H1 (cell line): ENCODE data around the gene ARHGAP10. TPM values are rescaled to one million over a fixed set of nuclear protein-coding genes. Genes with fewer than 3 reads are reported as not detected.

Experiments used
- CTCF ChIA-PET: fragments of 300-600 bp; sonication (Branson Sonifier 250); formaldehyde crosslinking; loops from one replicate; lab custom pipeline; 2021; ENCODE audit not compliant: partially characterized antibody; lab: Charles Lee
- POLR2A ChIA-PET: fragments of 300-600 bp; sonication (Branson Sonifier 250); formaldehyde crosslinking; loops from one replicate; lab custom pipeline; 2021; ENCODE audit warnings: inconsistent platforms; ENCODE audit not compliant: partially characterized antibody; lab: Charles Lee
- DNase-seq, 2 experiments: peaks; one replicate each; pipeline versions ENCODE4 v3.0.0 to v3.0.0-alpha.2; 2010 to 2022; ENCODE audit warnings: low spot score in 2 of 2, low read depth in 1 of 2, mixed read lengths in 1 of 2
- FAIRE-seq: peaks from 2 replicates; lab custom pipeline; 2011; peaks lifted over from hg19 to GRCh38; lab: Jason Lieb, UNC
- H2AFZ ChIP-seq: 2 replicates; pipeline ENCODE4 v1.8.1; 2012; ENCODE audit warnings: low read length, inconsistent platforms
- H2AK5ac ChIP-seq: 2 replicates; pipeline ENCODE4 v1.6.1; 2013; ENCODE audit warnings: low read depth, low read length
- H2BK120ac ChIP-seq: replicated peaks from 2 replicates; pipeline ENCODE3; 2013; ENCODE audit warnings: low read depth, low read length, inconsistent platforms
- H2BK12ac ChIP-seq: 2 replicates; pipeline ENCODE4 v1.6.1; 2013; ENCODE audit warnings: low read depth, low read length
- H2BK15ac ChIP-seq: 2 replicates; pipeline ENCODE4 v1.6.1; 2013; ENCODE audit warnings: low read length
- H2BK20ac ChIP-seq: 2 replicates; pipeline ENCODE4 v1.6.1; 2013; ENCODE audit warnings: low read length
- H2BK5ac ChIP-seq: 2 replicates; pipeline ENCODE4 v1.6.1; 2013; ENCODE audit warnings: low read depth, low read length
- H3K14ac ChIP-seq: 2 replicates; pipeline ENCODE4 v1.6.1; 2013; ENCODE audit warnings: inconsistent platforms; ENCODE audit not compliant: insufficient read length
- H3K18ac ChIP-seq: 2 replicates; pipeline ENCODE4 v1.6.1; 2013; ENCODE audit warnings: low read length; ENCODE audit errors: extremely low read depth
- H3K23ac ChIP-seq: 2 replicates; pipeline ENCODE4 v1.6.1; 2013; ENCODE audit warnings: inconsistent platforms; ENCODE audit not compliant: insufficient read length
- H3K23me2 ChIP-seq: 2 replicates; pipeline ENCODE4 v1.6.1; 2013; ENCODE audit warnings: low read depth, low read length
- H3K27ac ChIP-seq: 2 replicates; pipeline ENCODE4 v1.6.1; 2011; ENCODE audit warnings: low read depth, low read length, inconsistent platforms
- H3K27me3 ChIP-seq, 4 experiments: replicated peaks in 1 of 4; 1 replicate in 1 of 4; 2 replicates in 3 of 4; pipeline versions ENCODE4 v1.6.1 to v1.8.1; 2011 to 2013; ENCODE audit warnings: low read length in 3 of 4, mild to moderate bottlenecking in 3 of 4, inconsistent platforms in 2 of 4, mixed read lengths in 2 of 4, moderate library complexity in 1 of 4; ENCODE audit not compliant: control insufficient read depth in 3 of 4, insufficient read depth in 3 of 4; ENCODE audit errors: extremely low read depth in 1 of 4
- H3K36me3 ChIP-seq, 4 experiments: 2 replicates each; pipeline versions ENCODE4 v1.6.1 to v1.8.1; 2011 to 2013; ENCODE audit warnings: mild to moderate bottlenecking in 4 of 4, low read length in 3 of 4, moderate library complexity in 2 of 4, control low read depth in 1 of 4, inconsistent platforms in 1 of 4; ENCODE audit not compliant: insufficient read depth in 4 of 4, control insufficient read depth in 2 of 4
- H3K4ac ChIP-seq: replicated peaks from 2 replicates; pipeline ENCODE3; 2013; ENCODE audit warnings: low read length, low read depth, mixed read lengths, inconsistent platforms; ENCODE audit not compliant: insufficient read length
- H3K4me1 ChIP-seq, 4 experiments: replicated peaks in 1 of 4; 1 replicate in 1 of 4; 2 replicates in 3 of 4; pipeline versions ENCODE4 v1.6.1 to v1.8.1; 2011 to 2013; ENCODE audit warnings: low read length in 3 of 4, inconsistent platforms in 2 of 4, mixed read lengths in 1 of 4; ENCODE audit not compliant: insufficient read depth in 4 of 4, control insufficient read depth in 3 of 4
- H3K4me2 ChIP-seq, 2 experiments: 2 replicates each; pipeline versions ENCODE4 v1.6.1 to v1.8.1; 2011 to 2013; ENCODE audit warnings: low read depth in 2 of 2, low read length in 2 of 2, control low read depth in 1 of 2, inconsistent platforms in 1 of 2, mild to moderate bottlenecking in 1 of 2; ENCODE audit not compliant: insufficient read depth in 1 of 2
- H3K4me3 ChIP-seq, 4 experiments: fragments of 200-600, 300-600 bp in 1 of 4; sonication (generic), shearing (Covaris generic), sonication (Bioruptor Twin) in 1 of 4; 2 replicates each; pipeline versions ENCODE4 v1.5.1 to v1.8.1; 2011 to 2016; ENCODE audit warnings: low read length in 4 of 4, low read depth in 3 of 4, control low read depth in 2 of 4, inconsistent platforms in 2 of 4, mild to moderate bottlenecking in 2 of 4, mixed read lengths in 1 of 4, moderate library complexity in 1 of 4; ENCODE audit not compliant: insufficient read depth in 2 of 4; ENCODE audit errors: extremely low read depth in 1 of 4
- H3K56ac ChIP-seq: replicated peaks from 2 replicates; pipeline ENCODE3; 2013; ENCODE audit warnings: low read depth, mild to moderate bottlenecking, mixed read lengths, low read length, inconsistent platforms; ENCODE audit not compliant: insufficient read length
- H3K79me1 ChIP-seq: 2 replicates; pipeline ENCODE4 v1.6.1; 2013; ENCODE audit warnings: low read depth, low read length, control low read depth
- H3K79me2 ChIP-seq, 2 experiments: 2 replicates each; pipeline versions ENCODE4 v1.6.1 to v1.8.1; 2012 to 2013; ENCODE audit warnings: low read length in 2 of 2, mild to moderate bottlenecking in 2 of 2, inconsistent platforms in 1 of 2; ENCODE audit not compliant: insufficient read depth in 2 of 2, control insufficient read depth in 1 of 2
- H3K9ac ChIP-seq, 4 experiments: replicated peaks in 1 of 4; 1 replicate in 1 of 4; 2 replicates in 3 of 4; pipeline versions ENCODE4 v1.6.1 to v1.8.1; 2011 to 2013; ENCODE audit warnings: low read depth in 3 of 4, low read length in 3 of 4, control low read depth in 2 of 4, mild to moderate bottlenecking in 2 of 4, moderate library complexity in 2 of 4, inconsistent platforms in 1 of 4; ENCODE audit errors: extremely low read depth in 1 of 4
- H3K9me3 ChIP-seq, 2 experiments: 2 replicates each; pipeline versions ENCODE4 v1.6.1 to v1.8.1; 2012 to 2013; ENCODE audit warnings: mild to moderate bottlenecking in 2 of 2, moderate library complexity in 2 of 2, control low read depth in 1 of 2, inconsistent platforms in 1 of 2, low read depth in 1 of 2, low read length in 1 of 2, mixed read lengths in 1 of 2; ENCODE audit not compliant: insufficient read depth in 2 of 2
- H4K20me1 ChIP-seq, 2 experiments: replicated peaks in 1 of 2; 2 replicates each; pipeline versions ENCODE3 to v1.8.1; 2011 to 2013; ENCODE audit warnings: inconsistent platforms in 2 of 2, low read length in 2 of 2, mild to moderate bottlenecking in 1 of 2; ENCODE audit not compliant: insufficient read depth in 2 of 2, control insufficient read depth in 1 of 2
- H4K5ac ChIP-seq: 2 replicates; pipeline ENCODE4 v1.6.1; 2013; ENCODE audit warnings: low read length, low read depth, mixed read lengths, inconsistent platforms; ENCODE audit not compliant: insufficient read length
- H4K8ac ChIP-seq: 2 replicates; pipeline ENCODE4 v1.8.0; 2013; ENCODE audit warnings: mild to moderate bottlenecking, moderate library complexity, low read length, inconsistent platforms; ENCODE audit not compliant: insufficient read depth; ENCODE audit errors: extremely low read depth
- H4K91ac ChIP-seq: replicated peaks from 2 replicates; pipeline ENCODE3; 2013; ENCODE audit warnings: low read length, mixed read lengths, inconsistent platforms; ENCODE audit not compliant: insufficient read length
- BACH1 ChIP-seq: IDR thresholded peaks from 2 replicates; pipeline ENCODE4 v1.6.1; 2012; ENCODE audit warnings: low read length, improper control_type of control experiment
- CEBPB ChIP-seq: IDR thresholded peaks from 2 replicates; pipeline ENCODE4 v1.6.1; 2012; ENCODE audit warnings: low read depth, low read length
- CREB1 ChIP-seq: IDR thresholded peaks from 2 replicates; pipeline ENCODE4 v1.6.1; 2012; ENCODE audit warnings: inconsistent platforms
- NANOG ChIP-seq: IDR thresholded peaks from 2 replicates; pipeline ENCODE4 v1.6.1; 2011; ENCODE audit warnings: low read length, low read depth, mild to moderate bottlenecking, inconsistent platforms; ENCODE audit not compliant: insufficient read depth, poor library complexity, severe bottlenecking
- POLR2A ChIP-seq, 2 experiments: IDR thresholded peaks; 1 replicate in 1 of 2; 2 replicates in 1 of 2; pipeline ENCODE4 v1.6.1; 2011; ENCODE audit warnings: low read depth in 2 of 2, low read length in 2 of 2, mild to moderate bottlenecking in 2 of 2; ENCODE audit errors: control extremely low read depth in 1 of 2
- POLR2AphosphoS5 ChIP-seq: IDR thresholded peaks from 2 replicates; pipeline ENCODE4 v1.6.1; 2011; ENCODE audit warnings: low read depth, low read length
- RXRA ChIP-seq: IDR thresholded peaks from 2 replicates; pipeline ENCODE4 v1.6.1; 2011; ENCODE audit warnings: low read depth, mild to moderate bottlenecking, low read length, moderate library complexity; ENCODE audit not compliant: insufficient read depth
- SAP30 ChIP-seq: fragments of 300-600 bp; sonication (generic); IDR thresholded peaks from 2 replicates; pipeline ENCODE4 v1.7.1; 2012; ENCODE audit warnings: low read length, moderate library complexity, mild to moderate bottlenecking, inconsistent platforms; ENCODE audit not compliant: insufficient read depth, insufficient replicate concordance
- ZNF274 ChIP-seq: IDR thresholded peaks from 2 replicates; pipeline ENCODE4 v1.7.0; 2012; ENCODE audit warnings: low read length, borderline replicate concordance; ENCODE audit errors: extremely low read depth
- WGBS, 2 experiments: shearing (Covaris generic) in 1 of 2; methylation state at CpG; one replicate each; pipeline versions ENCODE4 v1.1.6 to v1.1.7; 2013 to 2015; ENCODE audit warnings: low lambda C conversion rate in 2 of 2, mixed read lengths in 2 of 2, inconsistent platforms in 1 of 2, low coverage in 1 of 2, missing lambda C conversion rate in 1 of 2; ENCODE audit not compliant: insufficient replicate concordance in 2 of 2, insufficient coverage in 1 of 2, insufficient read length in 1 of 2; ENCODE audit errors: extremely low coverage in 1 of 2, missing lambda C conversion rate in 1 of 2; 5-methylcytosine and 5-hydroxymethylcytosine counted together
- polyA plus RNA-seq, 7 experiments: library from polyadenylated mRNA; depleted of rRNA in 3 of 7; stranded (reverse) in 5 of 7; unstranded in 2 of 7; fragments of >200 nt in 5 of 7; fragments of 200-250 nt in 2 of 7; gene quantifications; 1 replicate in 5 of 7; 2 replicates in 1 of 7; 4 replicates in 1 of 7; pipeline versions ENCODE4 v1.2.1 to v1.2.3, GENCODE V29; 2011 to 2013; ENCODE audit warnings: missing spikeins in 2 of 7, mixed read lengths in 2 of 7
- total RNA-seq: library from RNA; stranded (reverse); fragmentation: NEBNext Ultra II Directional; extraction: Animal tissue kit (Norgen Biotek cat#: 25700); gene quantifications from 2 replicates; pipeline ENCODE4 v1.2.1, GENCODE V29; 2021
- TF ChIP-seq, protein P1 (sequence below): IDR thresholded peaks from 2 replicates; pipeline ENCODE4 v1.6.1; 2012; ENCODE audit warnings: inconsistent platforms
- TF ChIP-seq, protein P2 (sequence below): IDR thresholded peaks from 2 replicates; pipeline ENCODE4 v1.6.1; 2012; ENCODE audit warnings: low read length, inconsistent platforms
- TF ChIP-seq, protein P3 (sequence below): IDR thresholded peaks from 2 replicates; pipeline ENCODE4 v1.6.1; 2011; ENCODE audit warnings: low read length, improper control_type of control experiment

The ARHGAP10 gene
- total and polyA plus RNA-seq, 2 of the 8 experiments (the other 6 are each of a cell fraction or from before 2014, with no cell fraction given) = 3.7 to 6.1 TPM

DNA sequence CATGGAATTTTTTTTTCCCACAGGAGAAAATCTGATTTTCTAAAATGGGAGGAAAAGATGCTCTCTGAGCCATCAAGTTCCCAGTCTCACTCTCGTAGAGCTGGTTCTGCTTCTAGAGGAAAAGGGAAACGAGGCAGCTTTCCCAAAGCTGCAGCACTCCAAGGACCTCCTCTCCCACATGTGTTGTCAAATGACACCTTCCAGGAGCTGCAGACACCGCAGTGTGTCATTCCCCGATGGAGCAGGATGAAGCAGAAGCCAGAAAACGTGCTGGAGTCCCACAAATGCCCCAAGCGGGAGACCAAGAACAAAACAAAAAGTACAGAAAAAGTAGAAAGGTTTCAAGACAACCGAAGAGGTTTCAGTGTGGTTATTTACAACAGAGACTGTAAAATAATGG, 348.1 kb downstream of the ARHGAP10 start:
- no peak overlapping the region for H3K4me3 ChIP-seq
- no peaks in the 10 kb centered on the region for H3K27me3 ChIP-seq
- H3K23ac ChIP-seq = no peak overlapping the region
- H2BK20ac ChIP-seq = no peak overlapping the region
- ChIA-PET CTCF (no interaction called here), POLR2A (no interaction called here)
- H3K9ac ChIP-seq = no peak overlapping the region
- H2BK12ac ChIP-seq = no peak overlapping the region
- H4K20me1 ChIP-seq = no peaks in the 10 kb centered on the region
- no peaks in the 10 kb centered on the region for H3K4me1 ChIP-seq
- no peak overlapping the region for H3K4me2 ChIP-seq
- no peak for FAIRE-seq
- no peak overlapping the region for H3K56ac ChIP-seq
- WGBS, 2 experiments = 85% methylated on average over 7 of the region's 7 CpGs; no CpG with 5 or more reads in 1 of the 2 experiments
- H3K9me3 ChIP-seq = peaks cover 6 to 9% of the 10 kb centered on the region in 2 experiments
- H3K36me3 ChIP-seq = peaks cover 0 to 4% (median 0%) of the 10 kb centered on the region in 4 experiments; a peak in 1 of 8 replicates
- no peak overlapping the region for H4K91ac ChIP-seq
- H3K4ac ChIP-seq = no peak overlapping the region
- no peaks in the 10 kb centered on the region for H3K79me2 ChIP-seq
- H3K14ac ChIP-seq = no peak overlapping the region
- H2BK15ac ChIP-seq = no peak overlapping the region
- no peak overlapping the region for H2AFZ ChIP-seq
- no peak overlapping the region for H2BK5ac ChIP-seq
- no peaks in the 10 kb centered on the region for H3K23me2 ChIP-seq
- H3K27ac ChIP-seq = no peak overlapping the region
- no peak overlapping the region for H3K18ac ChIP-seq
- H2AK5ac ChIP-seq = no peak overlapping the region
- no peak overlapping the region for H4K5ac ChIP-seq
- no peaks in the 10 kb centered on the region for H3K79me1 ChIP-seq
- no peak overlapping the region for H2BK120ac ChIP-seq
- H4K8ac ChIP-seq = no peak overlapping the region
- no peak for DNase-seq
- TF ChIP-seq, protein P1, sequence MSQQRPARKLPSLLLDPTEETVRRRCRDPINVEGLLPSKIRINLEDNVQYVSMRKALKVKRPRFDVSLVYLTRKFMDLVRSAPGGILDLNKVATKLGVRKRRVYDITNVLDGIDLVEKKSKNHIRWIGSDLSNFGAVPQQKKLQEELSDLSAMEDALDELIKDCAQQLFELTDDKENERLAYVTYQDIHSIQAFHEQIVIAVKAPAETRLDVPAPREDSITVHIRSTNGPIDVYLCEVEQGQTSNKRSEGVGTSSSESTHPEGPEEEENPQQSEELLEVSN = no peak
- TF ChIP-seq RXRA (no peak), SAP30 (no peak), NANOG (no peak), CREB1 (no peak), ZNF274 (no peak), POLR2A (IDR thresholded peaks at IDR 0.05; ENCODE audit: control extremely low read depth in 1 of 2, low read depth in 2 of 2, low read length in 2 of 2) (no peak), POLR2AphosphoS5 (no peak), BACH1 (no peak), CEBPB (no peak)
- TF ChIP-seq, protein P2, sequence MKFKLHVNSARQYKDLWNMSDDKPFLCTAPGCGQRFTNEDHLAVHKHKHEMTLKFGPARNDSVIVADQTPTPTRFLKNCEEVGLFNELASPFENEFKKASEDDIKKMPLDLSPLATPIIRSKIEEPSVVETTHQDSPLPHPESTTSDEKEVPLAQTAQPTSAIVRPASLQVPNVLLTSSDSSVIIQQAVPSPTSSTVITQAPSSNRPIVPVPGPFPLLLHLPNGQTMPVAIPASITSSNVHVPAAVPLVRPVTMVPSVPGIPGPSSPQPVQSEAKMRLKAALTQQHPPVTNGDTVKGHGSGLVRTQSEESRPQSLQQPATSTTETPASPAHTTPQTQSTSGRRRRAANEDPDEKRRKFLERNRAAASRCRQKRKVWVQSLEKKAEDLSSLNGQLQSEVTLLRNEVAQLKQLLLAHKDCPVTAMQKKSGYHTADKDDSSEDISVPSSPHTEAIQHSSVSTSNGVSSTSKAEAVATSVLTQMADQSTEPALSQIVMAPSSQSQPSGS = no peak
- TF ChIP-seq, protein P3, sequence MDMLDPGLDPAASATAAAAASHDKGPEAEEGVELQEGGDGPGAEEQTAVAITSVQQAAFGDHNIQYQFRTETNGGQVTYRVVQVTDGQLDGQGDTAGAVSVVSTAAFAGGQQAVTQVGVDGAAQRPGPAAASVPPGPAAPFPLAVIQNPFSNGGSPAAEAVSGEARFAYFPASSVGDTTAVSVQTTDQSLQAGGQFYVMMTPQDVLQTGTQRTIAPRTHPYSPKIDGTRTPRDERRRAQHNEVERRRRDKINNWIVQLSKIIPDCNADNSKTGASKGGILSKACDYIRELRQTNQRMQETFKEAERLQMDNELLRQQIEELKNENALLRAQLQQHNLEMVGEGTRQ = no peak
